HepG2 (cell line): ENCODE data around the gene HNRNPC. TPM values are rescaled to one million over a fixed set of nuclear protein-coding genes. Genes with fewer than 3 reads are reported as not detected.

Experiments used
- ARNTL ChIP-seq: sonication (generic); formaldehyde crosslinking; IDR thresholded peaks from 2 replicates; pipeline ENCODE4 v1.4.0; 2020; ENCODE audit warnings: mild to moderate bottlenecking, missing genetic modification reagents
- ATF7 ChIP-seq, 2 experiments: fragments of 450-650 bp in 1 of 2; sonication (generic) in 1 of 2; formaldehyde crosslinking in 1 of 2; IDR thresholded peaks; 2 replicates each; pipeline versions ENCODE4 v1.4.0 to v1.6.1; 2016 to 2020; ENCODE audit warnings: antibody characterized with exemption in 1 of 2, mild to moderate bottlenecking in 1 of 2, missing genetic modification reagents in 1 of 2
- CAMTA2 ChIP-seq: sonication (generic); formaldehyde crosslinking; IDR thresholded peaks from 2 replicates; pipeline ENCODE4 v1.4.0; 2020; ENCODE audit warnings: mild to moderate bottlenecking, missing genetic modification reagents, borderline replicate concordance
- CERS6 ChIP-seq: sonication (generic); formaldehyde crosslinking; IDR thresholded peaks from 2 replicates; pipeline ENCODE4 v1.5.0; 2020; ENCODE audit warnings: missing genetic modification reagents
- EEA1 ChIP-seq: sonication (generic); formaldehyde crosslinking; IDR thresholded peaks from 2 replicates; pipeline ENCODE4 v1.5.1; 2020; ENCODE audit warnings: mild to moderate bottlenecking, missing genetic modification reagents, borderline replicate concordance
- IRF9 ChIP-seq: sonication (generic); formaldehyde crosslinking; IDR thresholded peaks from 2 replicates; pipeline ENCODE4 v1.8.0; 2022; ENCODE audit warnings: missing genetic modification reagents, mild to moderate bottlenecking, borderline replicate concordance
- MED8 ChIP-seq: sonication (generic); formaldehyde crosslinking; IDR thresholded peaks from 2 replicates; pipeline ENCODE4 v1.8.1; 2023; ENCODE audit warnings: mild to moderate bottlenecking, missing genetic modification reagents; ENCODE audit not compliant: insufficient replicate concordance
- NFIB ChIP-seq: sonication (generic); formaldehyde crosslinking; IDR thresholded peaks from 2 replicates; pipeline ENCODE4 v1.9.0; 2021; ENCODE audit warnings: missing genetic modification reagents, mild to moderate bottlenecking, borderline replicate concordance
- NFKBIZ ChIP-seq: IDR thresholded peaks from 2 replicates; pipeline ENCODE4 v1.6.1; 2018; ENCODE audit warnings: missing genetic modification reagents, missing compliant biosample characterization
- NONO ChIP-seq, 2 experiments: fragments of 450-650 bp in 1 of 2; sonication (generic) in 1 of 2; formaldehyde crosslinking in 1 of 2; IDR thresholded peaks in 1 of 2; conservative IDR thresholded peaks in 1 of 2; 2 replicates each; pipeline versions ENCODE4 v1.6.1 to v1.8.0; 2017 to 2022; ENCODE audit warnings: mild to moderate bottlenecking in 1 of 2, missing genetic modification reagents in 1 of 2, moderate library complexity in 1 of 2
- PAXIP1 ChIP-seq: sonication (generic); formaldehyde crosslinking; conservative IDR thresholded peaks from 2 replicates; pipeline ENCODE4 v1.4.0; 2020; ENCODE audit warnings: mild to moderate bottlenecking, missing genetic modification reagents, moderate library complexity
- POLR2AphosphoS5 ChIP-seq: IDR thresholded peaks from 2 replicates; pipeline ENCODE4 v1.6.1; 2012; ENCODE audit warnings: low read depth, low read length
- REPIN1 ChIP-seq: sonication (generic); formaldehyde crosslinking; IDR thresholded peaks from 2 replicates; pipeline ENCODE4 v1.8.0; 2022; ENCODE audit warnings: missing genetic modification reagents, low read depth, mild to moderate bottlenecking, borderline replicate concordance
- SOX6 ChIP-seq, 2 experiments: fragments of 450-650 bp in 1 of 2; sonication (generic) in 1 of 2; formaldehyde crosslinking in 1 of 2; IDR thresholded peaks; 2 replicates each; pipeline versions ENCODE4 v1.4.0 to v1.6.1; 2017 to 2020; ENCODE audit warnings: antibody characterized with exemption in 1 of 2, mild to moderate bottlenecking in 1 of 2, missing genetic modification reagents in 1 of 2
- ZBTB38 ChIP-seq: sonication (generic); formaldehyde crosslinking; IDR thresholded peaks from 2 replicates; pipeline ENCODE4 v1.5.1; 2020; ENCODE audit warnings: mild to moderate bottlenecking, missing genetic modification reagents
- ZEB1 ChIP-seq: IDR thresholded peaks from 2 replicates; pipeline ENCODE4 v1.6.1; 2012; ENCODE audit warnings: mild to moderate bottlenecking, low read depth, inconsistent platforms; ENCODE audit not compliant: insufficient replicate concordance
- ZFP36 ChIP-seq: fragments of 150-350 bp; IDR thresholded peaks from 2 replicates; pipeline ENCODE4 v1.6.1; 2018; ENCODE audit warnings: borderline replicate concordance, low read length, low read depth; ENCODE audit not compliant: partially characterized antibody
- ZNF282 ChIP-seq: fragments of 450-650 bp; IDR thresholded peaks from 2 replicates; pipeline ENCODE4 v1.6.1; 2018; ENCODE audit not compliant: partially characterized antibody
- ZNF335 ChIP-seq: sonication (generic); formaldehyde crosslinking; IDR thresholded peaks from 2 replicates; pipeline ENCODE4 v1.4.0; 2020; ENCODE audit warnings: missing genetic modification reagents
- ZNF350 ChIP-seq: sonication (generic); formaldehyde crosslinking; IDR thresholded peaks from 2 replicates; pipeline ENCODE4 v1.4.0; 2020; ENCODE audit warnings: mild to moderate bottlenecking, low read depth, missing genetic modification reagents, borderline replicate concordance
- ZNF44 ChIP-seq: sonication (generic); formaldehyde crosslinking; IDR thresholded peaks from 2 replicates; pipeline ENCODE4 v1.5.1; 2020; ENCODE audit warnings: mild to moderate bottlenecking, missing genetic modification reagents
- ZNF563 ChIP-seq: sonication (generic); formaldehyde crosslinking; IDR thresholded peaks from 2 replicates; pipeline ENCODE4 v1.8.0; 2022; ENCODE audit warnings: mild to moderate bottlenecking, moderate library complexity, missing genetic modification reagents
- ZNF577 ChIP-seq: sonication (generic); formaldehyde crosslinking; IDR thresholded peaks from 2 replicates; pipeline ENCODE4 v1.4.0; 2020; ENCODE audit warnings: mild to moderate bottlenecking, low read depth, missing genetic modification reagents, borderline replicate concordance
- polyA plus RNA-seq, 8 experiments: library from polyadenylated mRNA; depleted of rRNA in 3 of 8; stranded (reverse) in 7 of 8; unstranded in 1 of 8; fragments of >200 nt; fragmentation: Illumina TruSeq in 4 of 8; extraction: Trizol in 4 of 8; gene quantifications; 2 replicates each; pipeline versions ENCODE4 v1.2.1 to v1.2.3, GENCODE V29; 2011 to 2016; ENCODE audit warnings: low read depth in 4 of 8, missing spikeins in 1 of 8, mixed read lengths in 1 of 8; ENCODE audit not compliant: insufficient read depth in 1 of 8
- total RNA-seq, 5 experiments: library from RNA; depleted of rRNA; stranded (reverse); fragments of >200 nt; fragmentation: Illumina TruSeq; extraction: Trizol; gene quantifications; 2 replicates each; pipeline ENCODE4 v1.2.3, GENCODE V29; 2016; ENCODE audit warnings: low read depth in 1 of 5

The HNRNPC gene
- total and polyA plus RNA-seq, 2 of the 13 experiments (the other 11 are each of a cell fraction or from before 2014, with no cell fraction given) = 628 to 1,099 TPM

GRCh38 chr14:21202463-21203358 lies 66.5 kb downstream of the HNRNPC start (continued):
- TF ChIP-seq PAXIP1 (CRISPR knock-in tag) (no peak), CAMTA2 (no peak), ZNF44 (CRISPR knock-in tag) (no peak), POLR2AphosphoS5 (no peak; the same call in 1 of the 2 replicates), SOX6 (IDR thresholded peaks at IDR 0.05) (no peak), SOX6 (CRISPR knock-in tag; IDR thresholded peaks at IDR 0.05) (no peak), ZFP36 (no peak), CERS6 (no peak), IRF9 (CRISPR knock-in tag) (no peak), ZNF282 (no peak), ZNF335 (CRISPR knock-in tag) (no peak), NFKBIZ (CRISPR knock-in tag) (0 out of 2 replicates have a peak, but pooled peaks have one; percentile 7), MED8 (CRISPR knock-in tag) (no peak), REPIN1 (CRISPR knock-in tag) (0 out of 2 replicates have a peak, but pooled peaks have one; percentile 4), ZBTB38 (CRISPR knock-in tag) (no peak), EEA1 (CRISPR knock-in tag) (no peak), ARNTL (CRISPR knock-in tag) (0 out of 2 replicates have a peak, but pooled peaks have one; percentile 12), ZNF350 (no peak), ZEB1 (no peak), NONO (IDR thresholded peaks at IDR 0.05) (no peak), NONO (CRISPR knock-in tag; conservative IDR thresholded peaks at IDR 0.05) (peak; percentile 5; the same call in 1 of the 2 replicates), ZNF577 (CRISPR knock-in tag) (no peak), ZNF563 (CRISPR knock-in tag) (no peak), ATF7 (IDR thresholded peaks at IDR 0.05) (no peak), ATF7 (CRISPR knock-in tag; IDR thresholded peaks at IDR 0.05) (no peak), NFIB (0 out of 2 replicates have a peak, but pooled peaks have one; percentile 66)
